HepG2 (cell line): ENCODE results near the gene GLIPR1L2. TPM values are rescaled to one million over a fixed set of nuclear protein-coding genes. Genes with fewer than 3 reads are reported as not detected.

ENCODE experiments used
- ATAC-seq: fragments of 200-7000 bp; cut with Tn5 transposase; 3 replicates; pipeline ENCODE4 v1.9.1; 2020; ENCODE audit warnings: mild to moderate bottlenecking, moderate library complexity
- BruUV-seq: library from RNA; stranded (reverse); fragments of 400-500 nt; replicated peaks from 2 replicates; lab custom pipeline; 2021; lab: Mats Ljungman, UMichigan
- CTCF ChIA-PET: fragments of 300-600 bp; formaldehyde crosslinking; extraction: SDS; loops from one replicate; lab custom pipeline; 2021; ENCODE audit warnings: low total read pairs, inconsistent platforms, low intra/inter-chr PET ratio; lab: Yijun Ruan, JAX
- POLR2A ChIA-PET: fragments of 350-600 bp; sonication (Branson Sonifier 250); formaldehyde crosslinking; loops from one replicate; lab custom pipeline; 2020; ENCODE audit warnings: antibody characterized with exemption, inconsistent platforms; lab: Yijun Ruan, JAX
- DNase-seq: peaks from one replicate; pipeline ENCODE4 v3.0.0-alpha.2; 2015; ENCODE audit warnings: low spot score
- FAIRE-seq: peaks from 3 replicates; lab custom pipeline; 2011; peaks lifted over from hg19 to GRCh38; lab: Jason Lieb, UNC
- H2AFZ ChIP-seq: one replicate; pipeline ENCODE4 v1.6.1; 2011; ENCODE audit warnings: low read length, inconsistent platforms
- H3K27ac ChIP-seq: fragments of 300-600 bp; 3 replicates; pipeline ENCODE4 v1.8.0; 2011; ENCODE audit warnings: mixed run types, mild to moderate bottlenecking, mixed read lengths, low read length, inconsistent platforms; ENCODE audit not compliant: insufficient read depth; ENCODE audit errors: extremely low read length
- H3K27me3 ChIP-seq, 2 experiments: fragments of 200-600 bp in 1 of 2; 2 replicates in 1 of 2; 3 replicates in 1 of 2; pipeline versions ENCODE4 v1.6.0 to v1.8.0; 2011; ENCODE audit warnings: low read length in 2 of 2, mild to moderate bottlenecking in 2 of 2, moderate library complexity in 2 of 2, inconsistent platforms in 1 of 2; ENCODE audit not compliant: insufficient read depth in 2 of 2, control insufficient read depth in 1 of 2
- H3K36me3 ChIP-seq, 2 experiments: fragments of 200-600 bp in 1 of 2; replicated peaks in 1 of 2; 2 replicates in 1 of 2; 3 replicates in 1 of 2; pipeline versions ENCODE4 v1.5.1 to v1.8.0; 2011; ENCODE audit warnings: low read length in 2 of 2, inconsistent platforms in 1 of 2; ENCODE audit not compliant: insufficient read depth in 2 of 2, control insufficient read depth in 1 of 2
- H3K4me1 ChIP-seq: 2 replicates; pipeline ENCODE4 v1.5.1; 2012; ENCODE audit warnings: low read length, inconsistent platforms; ENCODE audit not compliant: insufficient read depth
- H3K4me2 ChIP-seq: 2 replicates; pipeline ENCODE4 v1.6.0; 2011; ENCODE audit warnings: low read depth, low read length, inconsistent platforms
- H3K4me3 ChIP-seq, 3 experiments: fragments of 200-600 bp in 1 of 3; sonication (generic), shearing (Covaris generic) in 1 of 3; replicated peaks in 1 of 3; 2 replicates each; pipeline ENCODE4 v1.5.1; 2011 to 2016; ENCODE audit warnings: low read length in 3 of 3, inconsistent platforms in 2 of 3, low read depth in 2 of 3, mild to moderate bottlenecking in 2 of 3, control low read depth in 1 of 3, mixed read lengths in 1 of 3; ENCODE audit not compliant: insufficient read depth in 1 of 3
- H3K79me2 ChIP-seq: one replicate; pipeline ENCODE4 v1.6.1; 2011; ENCODE audit warnings: low read length, inconsistent platforms; ENCODE audit not compliant: insufficient read depth
- H3K9ac ChIP-seq: 2 replicates; pipeline ENCODE4 v1.6.0; 2011; ENCODE audit warnings: mild to moderate bottlenecking, low read depth, low read length, inconsistent platforms; ENCODE audit not compliant: insufficient read depth
- H3K9me3 ChIP-seq: 2 replicates; pipeline ENCODE4 v1.5.1; 2012; ENCODE audit warnings: mild to moderate bottlenecking, low read length
- H4K20me1 ChIP-seq: 2 replicates; pipeline ENCODE4 v1.6.0; 2011; ENCODE audit warnings: inconsistent platforms, mild to moderate bottlenecking, low read length, moderate library complexity; ENCODE audit not compliant: insufficient read depth
- DNMT3B ChIP-seq: conservative IDR thresholded peaks from 2 replicates; pipeline ENCODE4 v1.6.1; 2016; ENCODE audit warnings: missing biosample characterization, control low read depth
- ELF4 ChIP-seq: sonication (generic); formaldehyde crosslinking; IDR thresholded peaks from 2 replicates; pipeline ENCODE4 v1.5.0; 2020; ENCODE audit warnings: missing genetic modification reagents, mild to moderate bottlenecking, moderate library complexity, borderline replicate concordance
- MAFF ChIP-seq: IDR thresholded peaks from 2 replicates; pipeline ENCODE4 v1.6.1; 2011; ENCODE audit warnings: low read depth, low read length, improper control_type of control experiment
- MAFK ChIP-seq, 2 experiments: IDR thresholded peaks in 1 of 2; conservative IDR thresholded peaks in 1 of 2; 2 replicates each; pipeline ENCODE4 v1.6.1; 2011; ENCODE audit warnings: improper control_type of control experiment in 2 of 2, low read length in 2 of 2
- MYPOP ChIP-seq: sonication (generic); formaldehyde crosslinking; IDR thresholded peaks from 2 replicates; pipeline ENCODE4 v1.8.1; 2023; ENCODE audit warnings: mild to moderate bottlenecking, moderate library complexity, missing genetic modification reagents
- ZEB1 ChIP-seq: IDR thresholded peaks from 2 replicates; pipeline ENCODE4 v1.6.1; 2012; ENCODE audit warnings: mild to moderate bottlenecking, low read depth, inconsistent platforms; ENCODE audit not compliant: insufficient replicate concordance
- ZHX1 ChIP-seq: sonication (generic); formaldehyde crosslinking; IDR thresholded peaks from 2 replicates; pipeline ENCODE4 v1.8.1; 2022; ENCODE audit warnings: low read depth, mild to moderate bottlenecking, missing genetic modification reagents
- ZNF205 ChIP-seq: IDR thresholded peaks from 2 replicates; pipeline ENCODE4 v1.6.1; 2018; ENCODE audit warnings: missing biosample characterization, missing genetic modification reagents
- ZNF513 ChIP-seq: sonication (generic); formaldehyde crosslinking; conservative IDR thresholded peaks from 2 replicates; pipeline ENCODE4 v1.5.0; 2020; ENCODE audit warnings: missing genetic modification reagents
- WGBS: methylation state at CpG from one replicate; pipeline ENCODE4 v1.1.6; 2017; ENCODE audit warnings: low lambda C conversion rate; 5-methylcytosine and 5-hydroxymethylcytosine counted together
- in situ Hi-C: cut with HindIII; loops from 2 replicates; pipeline ENCODE4 v1.10.0; 2017; ENCODE audit warnings: low pct_unique_long_range_greater_than_20kb; ENCODE audit not compliant: extremely low pct_ligation_motif_present
- intact Hi-C: fragments of 100-400 bp; cut with micrococcal nuclease; formaldehyde crosslinking; loops from one replicate; pipeline ENCODE4 v1.10.0; 2022; ENCODE audit not compliant: unreplicated experiment
- polyA plus RNA-seq, 8 experiments: library from polyadenylated mRNA; depleted of rRNA in 3 of 8; stranded (reverse) in 7 of 8; unstranded in 1 of 8; fragments of >200 nt; fragmentation: Illumina TruSeq in 4 of 8; extraction: Trizol in 4 of 8; gene quantifications; 2 replicates each; pipeline versions ENCODE4 v1.2.1 to v1.2.3, GENCODE V29; 2011 to 2016; ENCODE audit warnings: low read depth in 4 of 8, missing spikeins in 1 of 8, mixed read lengths in 1 of 8; ENCODE audit not compliant: insufficient read depth in 1 of 8
- total RNA-seq, 5 experiments: library from RNA; depleted of rRNA; stranded (reverse); fragments of >200 nt; fragmentation: Illumina TruSeq; extraction: Trizol; gene quantifications; 2 replicates each; pipeline ENCODE4 v1.2.3, GENCODE V29; 2016; ENCODE audit warnings: low read depth in 1 of 5

GLIPR1L2 gene
- total and polyA plus RNA-seq, 2 of the 13 experiments (the other 11 are each of a cell fraction or from before 2014, with no cell fraction given), result not detected

- Histone ChIP-seq H3K27ac (no peak overlapping the region), H3K36me3 (no peaks in the 10 kb centered on the region), H4K20me1 (no peaks in the 10 kb centered on the region), H3K9me3 (no peaks in the 10 kb centered on the region), H3K27me3 (no peaks in the 10 kb centered on the region), H3K79me2 (no peaks in the 10 kb centered on the region), H2AFZ (no peak overlapping the region), H3K4me3 (no peak overlapping the region), H3K4me1 (peaks cover 47% of the 10 kb centered on the region), H3K4me2 (no peak overlapping the region), H3K9ac (no peak overlapping the region)
- ChIA-PET POLR2A (no interaction called here), CTCF (no interaction called here)
- ATAC-seq, result no peak
- WGBS, result 56% methylated on average over 3 of the region's 3 CpGs
- in situ Hi-C loops (no loop called here), intact Hi-C loops (no loop called here)
- no TSS peak for BruUV-seq
- FAIRE-seq, result no peak
- DNase-seq, result no peak
- TF ChIP-seq ZNF205 (CRISPR knock-in tag) (no peak), MAFK (conservative IDR thresholded peaks at IDR 0.05 in 1 of 2, IDR thresholded peaks at IDR 0.05 in 1 of 2; ENCODE audit: low read length in 2 of 2) (peak; percentile 49 to 55), MAFF (peak; percentile 27; the same call in 1 of the 2 replicates)
Measured at GRCh38 chr12:75443709-75444108, 52.8 kb downstream of the GLIPR1L2 start.

GRCh38 chr12:75444429-75445136, 53.7 kb downstream of the GLIPR1L2 start:
- H2AFZ ChIP-seq, result peak overlapping the region; percentile 80
- peak overlapping the region; percentile 66 for H3K27ac ChIP-seq
- no peaks in the 10 kb centered on the region for H3K36me3 ChIP-seq
- H3K27me3 ChIP-seq, result no peaks in the 10 kb centered on the region
- in situ Hi-C loops (no loop called here), intact Hi-C loops (no loop called here)
- no peaks in the 10 kb centered on the region for H4K20me1 ChIP-seq
- ATAC-seq, result peak; percentile 94
- FAIRE-seq, result peak; percentile 51
- H3K4me1 ChIP-seq, result peaks cover 47% of the 10 kb centered on the region
- POLR2A ChIA-PET, result no interaction called here
- no peaks in the 10 kb centered on the region for H3K9me3 ChIP-seq
- H3K4me3 ChIP-seq, result peak overlapping the region in 1 of 3 experiments; percentile 11; a peak in 1 of 6 replicates
- peak overlapping the region; percentile 65 for H3K4me2 ChIP-seq
- CTCF ChIA-PET, result no interaction called here
- peak; percentile 44 for DNase-seq
- H3K9ac ChIP-seq, result peak overlapping the region; percentile 24
- BruUV-seq, result no TSS peak
- WGBS, result 25% methylated on average over 5 of the region's 6 CpGs
- no peaks in the 10 kb centered on the region for H3K79me2 ChIP-seq
- no peak for TF ChIP-seq ZNF513 (CRISPR knock-in tag)
- TF ChIP-seq MYPOP (CRISPR knock-in tag), result no peak
- no peak for TF ChIP-seq DNMT3B
- no peak for TF ChIP-seq ELF4 (CRISPR knock-in tag)
- no peak for TF ChIP-seq ZHX1
- TF ChIP-seq ZEB1, result no peak
